PC-3 (cell line): ENCODE measurements around the gene FAM107A. TPM values are rescaled to one million over a fixed set of nuclear protein-coding genes. Genes with fewer than 3 reads are reported as not detected.

Experiments used
- ATAC-seq: fragments of 200-7000 bp; cut with Tn5 transposase; 2 replicates; pipeline ENCODE4 v1.9.1; 2020; ENCODE audit warnings: mild to moderate bottlenecking, moderate library complexity
- BruUV-seq: library from RNA; stranded (reverse); fragments of 400-500 nt; replicated peaks from 2 replicates; lab custom pipeline; 2021; lab: Mats Ljungman, UMichigan
- CTCF ChIA-PET: fragments of 300-600 bp; sonication (Branson Sonifier 250); formaldehyde crosslinking; loops from one replicate; lab custom pipeline; 2022; ENCODE audit warnings: antibody characterized with exemption; lab: Charles Lee
- POLR2A ChIA-PET: fragments of 300-600 bp; sonication (Branson Sonifier 250); formaldehyde crosslinking; loops from one replicate; lab custom pipeline; 2022; ENCODE audit warnings: antibody characterized with exemption; ENCODE audit not compliant: unreplicated experiment; lab: Charles Lee
- DNase-seq: peaks from one replicate; pipeline ENCODE4 v3.0.0-alpha.2; 2015
- H2AFZ ChIP-seq: fragments of 300-600 bp; sonication (generic); 2 replicates; pipeline ENCODE4 v1.6.0; 2016; ENCODE audit warnings: antibody characterized with exemption, low read length
- H3F3A ChIP-seq: fragments of 300-600 bp; sonication (generic); one replicate; pipeline ENCODE4 v1.6.0; 2017; ENCODE audit warnings: antibody characterized with exemption, low read length, control low read depth, mild to moderate bottlenecking; ENCODE audit not compliant: unreplicated experiment
- H3K27ac ChIP-seq: fragments of 300-600 bp; sonication (generic); 2 replicates; pipeline ENCODE4 v1.5.1; 2016; ENCODE audit warnings: mild to moderate bottlenecking, low read length
- H3K27me3 ChIP-seq: fragments of 300-600 bp; sonication (generic); 2 replicates; pipeline ENCODE4 v1.6.1; 2016; ENCODE audit warnings: low read length, mixed read lengths
- H3K36me3 ChIP-seq: fragments of 300-600 bp; sonication (generic); 2 replicates; pipeline ENCODE4 v1.6.1; 2016; ENCODE audit warnings: low read depth, mixed run types, low read length, mixed read lengths
- H3K4me1 ChIP-seq: fragments of 300-600 bp; sonication (generic); 2 replicates; pipeline ENCODE4 v1.5.1; 2016; ENCODE audit warnings: low read length; ENCODE audit not compliant: insufficient read depth
- H3K4me2 ChIP-seq: fragments of 300-600 bp; sonication (generic); 2 replicates; pipeline ENCODE4 v1.6.0; 2016; ENCODE audit warnings: low read length
- H3K4me3 ChIP-seq: fragments of 300-600 bp; sonication (generic); 2 replicates; pipeline ENCODE4 v1.5.1; 2016; ENCODE audit warnings: mild to moderate bottlenecking, low read length, mixed read lengths
- H3K79me2 ChIP-seq: fragments of 300-600 bp; sonication (generic); 2 replicates; pipeline ENCODE4 v1.6.1; 2017; ENCODE audit warnings: low read length, mixed read lengths
- H3K9ac ChIP-seq: fragments of 300-600 bp; sonication (generic); 2 replicates; pipeline ENCODE4 v1.6.0; 2016; ENCODE audit warnings: mild to moderate bottlenecking, low read length
- H3K9me2 ChIP-seq: fragments of 300-600 bp; sonication (generic); replicated peaks from 2 replicates; pipeline ENCODE4 v1.6.1; 2016; ENCODE audit warnings: mixed run types, low read length, mixed read lengths
- H3K9me3 ChIP-seq: fragments of 300-600 bp; sonication (generic); 2 replicates; pipeline ENCODE4 v1.6.1; 2016; ENCODE audit warnings: low read length, mixed read lengths
- H4K20me1 ChIP-seq: fragments of 300-600 bp; sonication (generic); 2 replicates; pipeline ENCODE4 v1.6.1; 2016; ENCODE audit warnings: low read length, mixed read lengths
- EZH2 ChIP-seq: fragments of 300-600 bp; sonication (generic); IDR thresholded peaks from one replicate; pipeline ENCODE4 v1.6.1; 2017; ENCODE audit warnings: antibody characterized with exemption, mild to moderate bottlenecking, low read length; ENCODE audit not compliant: unreplicated experiment
- EZH2phosphoT487 ChIP-seq: fragments of 300-600 bp; sonication (generic); IDR thresholded peaks from 2 replicates; pipeline ENCODE4 v1.6.1; 2018; ENCODE audit warnings: mild to moderate bottlenecking, antibody characterized with exemption, low read length, borderline replicate concordance
- intact Hi-C: fragments of 100-400 bp; cut with micrococcal nuclease; formaldehyde crosslinking; loops from 2 replicates; pipeline ENCODE4 v1.9.0; 2023
- total RNA-seq: library from RNA; depleted of rRNA; stranded (reverse); fragments of >200 nt; gene quantifications from 2 replicates; pipeline ENCODE4 v1.2.3, GENCODE V29; 2014
- TF ChIP-seq, protein P1 (sequence below): fragments of 300-600 bp; sonication (generic); conservative IDR thresholded peaks from 2 replicates; pipeline ENCODE4 v1.5.1; 2017; ENCODE audit warnings: antibody characterized with exemption, low read depth, mild to moderate bottlenecking, low read length

Gene FAM107A
- total RNA-seq, 1 experiment from 2014 or later = 0.07 TPM

DNA sequence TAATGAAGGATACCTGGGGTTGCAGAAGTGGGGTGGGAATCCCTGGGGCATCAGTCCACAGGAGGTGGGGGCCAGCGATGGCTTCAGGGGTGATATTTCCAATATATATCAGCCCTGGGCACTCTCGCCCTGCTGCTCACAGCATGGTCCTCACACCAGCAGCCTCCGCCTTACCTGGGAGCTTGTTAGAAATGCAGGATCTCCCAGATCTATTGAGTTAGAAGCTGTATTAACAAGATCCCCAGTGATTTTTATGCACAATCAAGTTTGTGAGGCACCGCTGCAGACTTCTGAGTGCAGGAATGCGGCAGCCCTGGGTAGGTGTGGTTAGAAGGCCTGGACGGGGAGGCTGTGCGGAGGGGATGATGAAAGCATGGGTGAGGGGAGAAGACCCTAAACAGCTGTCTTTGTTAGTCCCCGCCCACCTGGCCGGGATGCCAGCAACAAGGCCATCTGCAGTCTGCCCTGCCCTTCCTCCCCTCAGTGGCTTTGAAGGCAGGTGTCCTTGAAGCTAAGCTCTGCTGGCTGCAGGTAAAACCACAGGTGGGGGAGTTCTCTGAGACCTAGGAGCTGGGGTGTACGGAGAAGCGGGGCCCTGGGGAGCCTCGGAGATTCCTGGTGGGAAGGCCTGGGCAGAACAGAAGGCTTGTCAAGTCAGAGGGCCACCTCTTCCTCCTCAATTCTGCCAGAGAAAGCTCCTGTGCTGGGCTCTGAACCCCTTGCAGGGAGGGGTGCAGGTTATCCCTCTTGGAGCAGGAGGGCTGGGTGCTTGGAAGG lies 11.4 kb downstream of the FAM107A start:
- BruUV-seq = no TSS peak

DNA sequence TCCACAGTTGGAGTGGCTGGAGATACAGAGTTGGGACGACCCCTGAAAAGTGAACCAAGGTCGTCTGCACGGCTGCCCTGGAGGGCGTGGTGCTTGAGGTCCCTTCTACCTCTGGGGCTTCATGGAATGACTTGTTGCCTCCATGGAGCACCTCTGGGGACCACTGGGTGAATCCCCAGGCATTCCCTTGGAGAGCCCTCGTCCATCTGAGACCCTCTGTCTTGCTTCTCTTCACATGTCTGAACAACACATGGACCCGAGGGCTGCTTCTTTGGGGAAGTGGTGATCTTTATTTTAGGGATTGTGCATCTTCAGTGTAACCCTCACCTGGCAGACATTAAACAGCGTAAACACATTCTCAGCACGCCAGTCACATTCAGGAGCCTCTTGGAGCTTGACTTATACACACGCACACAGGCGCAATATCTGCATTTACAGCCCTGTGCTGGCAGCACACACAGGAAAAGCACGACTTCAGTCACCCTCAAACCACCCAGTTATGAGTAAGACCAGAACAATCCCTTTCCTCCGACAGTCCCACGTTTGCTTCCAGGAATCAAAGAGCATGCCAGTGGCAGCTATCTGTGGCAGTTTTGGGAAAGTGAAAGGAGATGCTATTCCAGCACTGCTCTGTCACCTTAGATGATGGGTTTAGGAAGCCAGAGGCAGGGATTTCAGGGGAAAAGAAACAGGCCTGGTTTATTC lies 12.6 kb downstream of the FAM107A start:
- H3K4me3 ChIP-seq = no peak overlapping the region
- no peaks in the 10 kb centered on the region for H3K27me3 ChIP-seq
- no peak overlapping the region for H2AFZ ChIP-seq
- no peaks in the 10 kb centered on the region for H3K36me3 ChIP-seq
- BruUV-seq = no TSS peak
- no peaks in the 10 kb centered on the region for H3K79me2 ChIP-seq
- ChIA-PET CTCF (interaction anchor here (0.6 to 0.7 kb wide), 3 partner anchors 62 to 116 kb away, joined by 3 to 4 read pairs (median 4); no protein-coding TSS in a partner anchor), POLR2A (interaction anchor here (0.6 kb wide), 2 partner anchors 71 to 681 kb away, joined by 3 to 5 read pairs; no protein-coding TSS in a partner anchor)
- peaks cover 6% of the 10 kb centered on the region for H3F3A ChIP-seq
- H3K4me2 ChIP-seq = peak overlapping the region; percentile 47
- H4K20me1 ChIP-seq = no peaks in the 10 kb centered on the region
- peaks cover 52% of the 10 kb centered on the region for H3K4me1 ChIP-seq
- peak; percentile 96 for DNase-seq
- no peaks in the 10 kb centered on the region for H3K9me2 ChIP-seq
- H3K27ac ChIP-seq = peak overlapping the region; percentile 96
- no peaks in the 10 kb centered on the region for H3K9me3 ChIP-seq
- intact Hi-C loops = loop anchor here (1.0 to 10.0 kb wide), 5 partner anchors 65 to 650 kb away; no protein-coding TSS in a partner anchor
- H3K9ac ChIP-seq = peak overlapping the region; percentile 80
- ATAC-seq = peak; percentile 66
- no peak for TF ChIP-seq EZH2phosphoT487
- TF ChIP-seq, protein P1, sequence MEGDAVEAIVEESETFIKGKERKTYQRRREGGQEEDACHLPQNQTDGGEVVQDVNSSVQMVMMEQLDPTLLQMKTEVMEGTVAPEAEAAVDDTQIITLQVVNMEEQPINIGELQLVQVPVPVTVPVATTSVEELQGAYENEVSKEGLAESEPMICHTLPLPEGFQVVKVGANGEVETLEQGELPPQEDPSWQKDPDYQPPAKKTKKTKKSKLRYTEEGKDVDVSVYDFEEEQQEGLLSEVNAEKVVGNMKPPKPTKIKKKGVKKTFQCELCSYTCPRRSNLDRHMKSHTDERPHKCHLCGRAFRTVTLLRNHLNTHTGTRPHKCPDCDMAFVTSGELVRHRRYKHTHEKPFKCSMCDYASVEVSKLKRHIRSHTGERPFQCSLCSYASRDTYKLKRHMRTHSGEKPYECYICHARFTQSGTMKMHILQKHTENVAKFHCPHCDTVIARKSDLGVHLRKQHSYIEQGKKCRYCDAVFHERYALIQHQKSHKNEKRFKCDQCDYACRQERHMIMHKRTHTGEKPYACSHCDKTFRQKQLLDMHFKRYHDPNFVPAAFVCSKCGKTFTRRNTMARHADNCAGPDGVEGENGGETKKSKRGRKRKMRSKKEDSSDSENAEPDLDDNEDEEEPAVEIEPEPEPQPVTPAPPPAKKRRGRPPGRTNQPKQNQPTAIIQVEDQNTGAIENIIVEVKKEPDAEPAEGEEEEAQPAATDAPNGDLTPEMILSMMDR = no peak

More for the DNA sequence above, 11.4 kb downstream of the FAM107A start:
- H2AFZ ChIP-seq = no peak overlapping the region
- ATAC-seq (no peak), DNase-seq (no peak)
- intact Hi-C loops = loop anchor here (10.0 kb wide), 2 partner anchors 539 to 649 kb away; no protein-coding TSS in a partner anchor
- peaks cover 6% of the 10 kb centered on the region for H3F3A ChIP-seq
- ChIA-PET CTCF (no interaction called here), POLR2A (no interaction called here)
- no peak overlapping the region for H3K4me2 ChIP-seq
- peaks cover 49% of the 10 kb centered on the region for H3K4me1 ChIP-seq
- H3K27me3 ChIP-seq = no peaks in the 10 kb centered on the region
- H3K4me3 ChIP-seq = no peak overlapping the region
- H4K20me1 ChIP-seq = no peaks in the 10 kb centered on the region
- H3K9ac ChIP-seq = peak overlapping the region; percentile 60; the same call in 1 of the 2 replicates
- no peaks in the 10 kb centered on the region for H3K9me3 ChIP-seq
- peak overlapping the region; percentile 96 for H3K27ac ChIP-seq
- H3K36me3 ChIP-seq = no peaks in the 10 kb centered on the region
- H3K9me2 ChIP-seq = no peaks in the 10 kb centered on the region
- TF ChIP-seq, protein P1 = no peak
- TF ChIP-seq EZH2 (no peak), EZH2phosphoT487 (no peak)
- no peaks in the 10 kb centered on the region for H3K79me2 ChIP-seq
